Neural progenitor cell (in vitro differentiated cells): ENCODE measurements around the gene SH3GLB1. TPM values are rescaled to one million over a fixed set of nuclear protein-coding genes. Genes with fewer than 3 reads are reported as not detected.
A peak's percentile ranks its signal among the peaks of the same experiment; 100 is the strongest.

Source experiments
- DNase-seq: peaks from one replicate; pipeline ENCODE4 v3.0.0-alpha.2; 2016; ENCODE audit warnings: low spot score
- H2AFZ ChIP-seq: fragments of 200-600 bp; sonication (generic); replicated peaks from 2 replicates; pipeline ENCODE4 v1.6.1; 2016; ENCODE audit warnings: antibody characterized with exemption
- H3F3A ChIP-seq: fragments of 200-600 bp; sonication (generic); 2 replicates; pipeline ENCODE4 v1.6.1; 2016; ENCODE audit warnings: antibody characterized with exemption, low read depth
- H3K27ac ChIP-seq: fragments of 200-600 bp; sonication (generic); 2 replicates; pipeline ENCODE4 v1.5.1; 2016; ENCODE audit warnings: mild to moderate bottlenecking
- H3K27me3 ChIP-seq: fragments of 200-600 bp; sonication (generic); 2 replicates; pipeline ENCODE4 v1.6.1; 2016; ENCODE audit warnings: mild to moderate bottlenecking, moderate library complexity
- H3K36me3 ChIP-seq: fragments of 200-600 bp; sonication (generic); 2 replicates; pipeline ENCODE4 v1.5.1; 2016
- H3K4me1 ChIP-seq: fragments of 200-600 bp; sonication (generic); 2 replicates; pipeline ENCODE4 v1.6.1; 2016; ENCODE audit warnings: mixed run types
- H3K4me2 ChIP-seq: fragments of 200-600 bp; sonication (generic); 2 replicates; pipeline ENCODE4 v1.6.1; 2016
- H3K4me3 ChIP-seq: fragments of 200-600 bp; sonication (generic); 2 replicates; pipeline ENCODE4 v1.5.1; 2016
- H3K79me2 ChIP-seq: fragments of 200-600 bp; sonication (generic); 2 replicates; pipeline ENCODE4 v1.6.1; 2016; ENCODE audit warnings: low read depth
- H3K9ac ChIP-seq: fragments of 200-600 bp; sonication (generic); 2 replicates; pipeline ENCODE4 v1.6.1; 2016
- H3K9me3 ChIP-seq: fragments of 200-600 bp; sonication (generic); 2 replicates; pipeline ENCODE4 v1.5.1; 2016; ENCODE audit warnings: low read depth
- H4K20me1 ChIP-seq: fragments of 200-600 bp; sonication (generic); 2 replicates; pipeline ENCODE4 v1.6.1; 2016; ENCODE audit warnings: low read depth
- H3K27ac Mint-ChIP-seq: 3 replicates; pipeline ENCODE4 v1.8.0; 2021; ENCODE audit warnings: mixed read lengths
- H3K27me3 Mint-ChIP-seq: 2 replicates; pipeline ENCODE4 v1.8.0; 2022; ENCODE audit warnings: low read depth, mild to moderate bottlenecking, inconsistent platforms, moderate library complexity, mixed read lengths; ENCODE audit not compliant: insufficient read depth
- H3K36me3 Mint-ChIP-seq: 3 replicates; pipeline ENCODE4 v1.8.0; 2021; ENCODE audit warnings: mixed read lengths
- H3K4me1 Mint-ChIP-seq: 3 replicates; pipeline ENCODE4 v1.8.0; 2021; ENCODE audit warnings: mixed read lengths
- H3K4me3 Mint-ChIP-seq: 3 replicates; pipeline ENCODE4 v1.8.0; 2021; ENCODE audit warnings: mild to moderate bottlenecking, moderate library complexity, mixed read lengths
- H3K9me3 Mint-ChIP-seq: 3 replicates; pipeline ENCODE4 v1.8.0; 2020; ENCODE audit warnings: mixed read lengths
- EZH2 ChIP-seq: fragments of 200-600 bp; sonication (generic); IDR thresholded peaks from 2 replicates; pipeline ENCODE4 v1.6.1; 2017; ENCODE audit warnings: antibody characterized with exemption, mild to moderate bottlenecking, moderate library complexity
- EZH2phosphoT487 ChIP-seq: fragments of 200-600 bp; sonication (generic); IDR thresholded peaks from 2 replicates; pipeline ENCODE4 v1.6.1; 2017; ENCODE audit warnings: antibody characterized with exemption
- total RNA-seq: library from RNA; depleted of rRNA; stranded (reverse); fragments of >200 nt; gene quantifications from 2 replicates; pipeline ENCODE4 v1.2.3, GENCODE V29; 2015; ENCODE audit warnings: low replicate concordance
- TF ChIP-seq, protein P1 (sequence below): fragments of 200-600 bp; sonication (generic); IDR thresholded peaks from 2 replicates; pipeline ENCODE4 v1.5.1; 2017; ENCODE audit warnings: antibody characterized with exemption, mild to moderate bottlenecking

The SH3GLB1 gene
- total RNA-seq, 1 donor from 2014 or later, result 28.5 TPM

DNA sequence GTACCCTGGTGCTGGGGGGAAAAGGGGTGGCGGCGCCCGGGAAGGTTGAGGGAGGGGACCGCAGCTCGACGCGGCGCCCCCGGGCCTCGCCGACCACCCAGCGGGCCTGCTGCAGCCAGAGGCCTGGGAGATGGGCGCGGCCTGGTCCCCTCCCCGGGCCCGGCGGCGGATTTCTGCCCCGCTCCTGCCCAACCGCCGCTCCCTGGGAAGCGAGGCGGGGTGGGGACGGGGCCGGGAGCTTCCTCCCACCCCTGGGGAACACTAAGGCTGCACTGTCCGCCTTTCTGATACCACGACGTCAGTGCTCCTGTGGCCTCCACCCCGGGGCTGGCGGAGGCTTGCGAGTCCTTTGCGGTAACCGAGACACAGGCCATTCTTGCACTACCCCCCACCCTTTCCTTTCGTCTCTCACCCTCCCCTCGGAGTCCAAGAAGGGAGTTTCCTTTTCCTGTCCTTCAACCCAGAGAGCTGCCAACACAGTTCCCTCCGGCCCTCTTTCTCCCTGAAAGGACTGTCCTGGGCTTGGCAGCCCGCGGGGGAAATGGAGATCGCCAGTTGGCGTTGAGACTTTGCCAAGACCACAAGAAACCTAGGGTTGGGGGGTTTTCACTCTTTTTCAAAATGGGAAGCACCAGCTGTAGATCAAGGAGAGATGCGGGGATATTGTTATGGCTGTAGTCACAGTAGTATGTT is 742 bp downstream of the SH3GLB1 start:
- H3K27me3 Mint-ChIP-seq, result peaks cover 3% of the 10 kb centered on the region
- H3K4me2 ChIP-seq, result peak overlapping the region; percentile 92
- peaks cover 8% of the 10 kb centered on the region for H3K36me3 Mint-ChIP-seq
- no peaks in the 10 kb centered on the region for H3K9me3 Mint-ChIP-seq
- H3K36me3 ChIP-seq, result no peaks in the 10 kb centered on the region
- peaks cover 20% of the 10 kb centered on the region for H4K20me1 ChIP-seq
- peak overlapping the region; percentile 70 for H2AFZ ChIP-seq
- DNase-seq, result peak; percentile 75
- H3K4me3 Mint-ChIP-seq, result peak overlapping the region; percentile 99
- peaks cover 24% of the 10 kb centered on the region for H3F3A ChIP-seq
- H3K9me3 ChIP-seq, result no peaks in the 10 kb centered on the region
- H3K27ac ChIP-seq, result peak overlapping the region; percentile 75
- H3K4me1 Mint-ChIP-seq, result peaks cover 26% of the 10 kb centered on the region
- H3K79me2 ChIP-seq, result peaks cover 49% of the 10 kb centered on the region
- H3K4me1 ChIP-seq, result peaks cover 13% of the 10 kb centered on the region
- TF ChIP-seq EZH2 (no peak), EZH2phosphoT487 (peak; percentile 23)
- TF ChIP-seq, protein P1, sequence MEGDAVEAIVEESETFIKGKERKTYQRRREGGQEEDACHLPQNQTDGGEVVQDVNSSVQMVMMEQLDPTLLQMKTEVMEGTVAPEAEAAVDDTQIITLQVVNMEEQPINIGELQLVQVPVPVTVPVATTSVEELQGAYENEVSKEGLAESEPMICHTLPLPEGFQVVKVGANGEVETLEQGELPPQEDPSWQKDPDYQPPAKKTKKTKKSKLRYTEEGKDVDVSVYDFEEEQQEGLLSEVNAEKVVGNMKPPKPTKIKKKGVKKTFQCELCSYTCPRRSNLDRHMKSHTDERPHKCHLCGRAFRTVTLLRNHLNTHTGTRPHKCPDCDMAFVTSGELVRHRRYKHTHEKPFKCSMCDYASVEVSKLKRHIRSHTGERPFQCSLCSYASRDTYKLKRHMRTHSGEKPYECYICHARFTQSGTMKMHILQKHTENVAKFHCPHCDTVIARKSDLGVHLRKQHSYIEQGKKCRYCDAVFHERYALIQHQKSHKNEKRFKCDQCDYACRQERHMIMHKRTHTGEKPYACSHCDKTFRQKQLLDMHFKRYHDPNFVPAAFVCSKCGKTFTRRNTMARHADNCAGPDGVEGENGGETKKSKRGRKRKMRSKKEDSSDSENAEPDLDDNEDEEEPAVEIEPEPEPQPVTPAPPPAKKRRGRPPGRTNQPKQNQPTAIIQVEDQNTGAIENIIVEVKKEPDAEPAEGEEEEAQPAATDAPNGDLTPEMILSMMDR, result no peak
- H3K9ac ChIP-seq, result peak overlapping the region; percentile 66
- H3K27ac Mint-ChIP-seq, result peak overlapping the region; percentile 99
- no peaks in the 10 kb centered on the region for H3K27me3 ChIP-seq
- peak overlapping the region; percentile 60 for H3K4me3 ChIP-seq

DNA sequence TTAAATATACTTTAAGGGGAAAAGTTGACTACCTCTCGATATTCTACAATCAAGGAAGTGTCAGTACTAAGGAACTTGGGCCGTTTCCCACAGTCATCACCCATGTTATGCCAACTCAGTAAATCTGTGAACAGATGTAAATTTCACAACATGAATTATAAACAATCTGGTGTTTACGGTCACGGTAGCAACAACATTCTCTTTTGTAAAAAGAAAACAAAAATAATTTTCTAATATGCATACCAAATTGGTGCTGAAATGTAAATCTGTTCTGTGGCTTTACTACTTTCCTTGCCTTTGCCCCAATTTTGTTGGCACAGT is 1.2 kb downstream of the SH3GLB1 start:
- Histone ChIP-seq H3F3A (peaks cover 24% of the 10 kb centered on the region), H3K4me3 (peak overlapping the region; percentile 60), H3K79me2 (peaks cover 55% of the 10 kb centered on the region), H3K9ac (peak overlapping the region; percentile 66), H3K36me3 (no peaks in the 10 kb centered on the region), H4K20me1 (peaks cover 20% of the 10 kb centered on the region), H3K4me2 (peak overlapping the region; percentile 92), H3K27me3 (no peaks in the 10 kb centered on the region), H3K9me3 (no peaks in the 10 kb centered on the region), H2AFZ (peak overlapping the region; percentile 70), H3K4me1 (peaks cover 13% of the 10 kb centered on the region), H3K27ac (peak overlapping the region; percentile 75)
- Mint-ChIP-seq H3K36me3 (peaks cover 8% of the 10 kb centered on the region), H3K27me3 (peaks cover 3% of the 10 kb centered on the region), H3K9me3 (no peaks in the 10 kb centered on the region), H3K4me1 (peaks cover 26% of the 10 kb centered on the region), H3K4me3 (peak overlapping the region; percentile 99), H3K27ac (peak overlapping the region; percentile 99)
- TF ChIP-seq EZH2phosphoT487, result no peak
- TF ChIP-seq, protein P1, result no peak
- TF ChIP-seq EZH2, result no peak
- no peak for DNase-seq

DNA sequence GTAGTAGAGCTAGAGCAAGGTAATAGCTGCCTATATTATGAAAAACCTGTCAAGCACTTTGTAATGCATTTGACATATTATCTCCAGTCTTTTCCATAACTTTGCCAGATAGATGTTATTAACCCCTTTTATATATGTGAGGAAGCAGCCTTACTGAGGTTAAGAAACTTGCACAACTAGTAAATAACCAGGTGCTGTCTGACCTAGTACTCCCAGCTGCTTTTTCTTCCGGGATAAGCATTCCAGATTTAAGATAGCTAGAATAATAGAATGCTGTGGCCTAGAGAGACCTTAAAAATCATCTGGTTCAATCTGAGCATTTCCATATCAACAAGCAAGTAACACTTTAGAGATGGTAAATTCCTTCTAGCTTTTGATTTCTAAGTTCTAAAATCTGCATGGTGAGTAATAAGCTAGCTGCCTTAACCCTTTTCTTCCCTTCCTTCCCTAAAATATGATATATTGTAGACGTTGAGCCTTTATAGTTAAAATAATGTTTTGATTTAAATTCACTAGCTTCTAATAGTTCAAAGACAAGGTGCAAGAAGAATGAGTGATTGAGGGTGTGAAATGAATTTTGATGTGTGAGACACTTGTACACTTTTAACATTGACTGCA is 1.8 kb downstream of the SH3GLB1 start:
- peaks cover 26% of the 10 kb centered on the region for H3K4me1 Mint-ChIP-seq
- no peak overlapping the region for H3K27ac Mint-ChIP-seq
- peaks cover 8% of the 10 kb centered on the region for H3K36me3 Mint-ChIP-seq
- peak overlapping the region; percentile 60 for H3K4me3 ChIP-seq
- peaks cover 60% of the 10 kb centered on the region for H3K79me2 ChIP-seq
- peaks cover 3% of the 10 kb centered on the region for H3K27me3 Mint-ChIP-seq
- no peaks in the 10 kb centered on the region for H3K9me3 ChIP-seq
- TF ChIP-seq, protein P1, result no peak
- TF ChIP-seq EZH2, result no peak
- no peak for TF ChIP-seq EZH2phosphoT487
- H3K9me3 Mint-ChIP-seq, result no peaks in the 10 kb centered on the region
- H3F3A ChIP-seq, result peaks cover 24% of the 10 kb centered on the region
- no peak for DNase-seq
- H3K4me2 ChIP-seq, result peak overlapping the region; percentile 92
- H3K27me3 ChIP-seq, result no peaks in the 10 kb centered on the region
- peak overlapping the region; percentile 66 for H3K9ac ChIP-seq
- H3K4me3 Mint-ChIP-seq, result peak overlapping the region; percentile 99
- H2AFZ ChIP-seq, result no peak overlapping the region
- H4K20me1 ChIP-seq, result peaks cover 20% of the 10 kb centered on the region
- no peak overlapping the region for H3K27ac ChIP-seq
- peaks cover 13% of the 10 kb centered on the region for H3K4me1 ChIP-seq
- H3K36me3 ChIP-seq, result no peaks in the 10 kb centered on the region
